ENCODE results near the gene TM9SF4.

TM9SF4 gene

DNA sequence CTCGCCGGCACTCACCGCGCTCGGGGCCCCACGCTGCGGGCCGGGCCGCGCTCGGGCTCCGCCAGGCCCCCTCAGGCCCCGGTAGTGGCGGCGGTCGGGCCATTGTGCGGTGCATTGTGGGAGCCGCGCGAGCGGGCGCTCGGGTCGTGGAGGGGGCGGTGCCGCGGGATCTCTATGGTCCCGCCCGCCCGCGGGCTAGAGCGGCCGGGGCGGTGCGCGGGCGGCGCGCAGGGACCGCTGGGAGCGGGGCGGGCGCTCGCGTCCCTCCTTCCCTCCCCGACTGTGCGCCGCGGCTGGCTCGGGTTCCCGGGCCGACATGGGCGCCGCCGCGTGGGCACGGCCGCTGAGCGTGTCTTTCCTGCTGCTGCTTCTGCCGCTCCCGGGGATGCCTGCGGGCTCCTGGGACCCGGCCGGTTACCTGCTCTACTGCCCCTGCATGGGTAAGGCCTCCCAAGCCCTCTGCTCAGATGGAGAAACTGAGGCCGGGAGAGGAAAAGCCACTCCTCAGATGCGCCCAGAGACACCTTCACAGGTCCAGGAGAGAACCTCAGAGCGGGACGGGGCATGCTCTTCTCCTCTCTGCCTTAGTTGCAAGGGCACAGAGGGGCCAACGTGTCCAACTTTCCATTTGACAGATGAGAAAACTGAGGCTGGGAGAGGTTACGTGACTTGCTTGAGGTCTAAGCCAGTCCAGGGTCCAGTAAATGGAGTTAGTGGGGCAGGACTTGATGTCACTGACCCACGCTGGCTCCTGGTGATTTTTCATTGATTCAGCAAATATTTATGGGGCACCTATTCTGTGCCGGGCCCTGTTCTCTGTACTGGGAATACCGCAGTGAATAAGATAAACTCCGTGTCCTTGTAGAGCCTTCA lies 98.3 kb downstream of the TM9SF4 start, which contains the start of the genes PLAGL2 and POFUT1:
Gene PLAGL2 (minus strand): TSS at position 118 of the 873 bp plus-strand sequence. CDS start 5,565 bp downstream, outside the sequence.
Gene POFUT1 (plus strand): TSS at position 255 of the 873 bp plus-strand sequence. CDS start 62 bp downstream, at position 317.
- no peak for DNase-seq (ENCODE audit: low read depth, low spot score)

DNA sequence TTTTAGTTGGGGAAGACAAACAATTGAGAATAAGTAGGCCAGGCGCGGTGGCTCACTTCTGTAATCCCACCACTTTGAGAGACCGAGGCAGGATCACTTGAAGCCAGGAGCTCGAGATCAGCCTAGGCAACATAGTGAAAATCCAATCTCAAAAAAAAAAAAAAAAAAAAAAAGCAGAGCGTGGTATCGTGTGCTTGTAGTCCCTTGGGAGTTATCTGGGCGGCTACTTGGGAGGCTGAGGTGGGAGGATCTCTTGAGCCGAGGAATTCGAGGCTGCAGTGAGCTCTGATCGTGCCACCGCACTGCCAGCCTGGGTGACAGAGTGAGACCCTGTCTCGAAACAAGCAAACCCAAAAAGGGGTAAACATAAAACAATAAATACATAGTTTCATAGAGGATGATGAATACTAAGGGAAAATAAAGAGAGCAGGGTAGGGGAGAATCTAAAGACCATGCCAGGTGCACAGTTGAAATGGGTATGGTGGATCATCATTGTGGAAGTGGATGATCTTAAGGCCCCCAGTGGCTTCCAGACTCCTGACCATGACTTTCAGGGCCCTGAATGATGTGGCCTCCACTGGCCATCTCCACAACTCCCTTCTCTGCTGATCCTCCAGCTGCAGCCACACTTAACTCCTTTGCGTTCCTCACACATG lies 99.1 kb downstream of the TM9SF4 start:
- no peak for DNase-seq (ENCODE audit: low read depth, low spot score)

DNA sequence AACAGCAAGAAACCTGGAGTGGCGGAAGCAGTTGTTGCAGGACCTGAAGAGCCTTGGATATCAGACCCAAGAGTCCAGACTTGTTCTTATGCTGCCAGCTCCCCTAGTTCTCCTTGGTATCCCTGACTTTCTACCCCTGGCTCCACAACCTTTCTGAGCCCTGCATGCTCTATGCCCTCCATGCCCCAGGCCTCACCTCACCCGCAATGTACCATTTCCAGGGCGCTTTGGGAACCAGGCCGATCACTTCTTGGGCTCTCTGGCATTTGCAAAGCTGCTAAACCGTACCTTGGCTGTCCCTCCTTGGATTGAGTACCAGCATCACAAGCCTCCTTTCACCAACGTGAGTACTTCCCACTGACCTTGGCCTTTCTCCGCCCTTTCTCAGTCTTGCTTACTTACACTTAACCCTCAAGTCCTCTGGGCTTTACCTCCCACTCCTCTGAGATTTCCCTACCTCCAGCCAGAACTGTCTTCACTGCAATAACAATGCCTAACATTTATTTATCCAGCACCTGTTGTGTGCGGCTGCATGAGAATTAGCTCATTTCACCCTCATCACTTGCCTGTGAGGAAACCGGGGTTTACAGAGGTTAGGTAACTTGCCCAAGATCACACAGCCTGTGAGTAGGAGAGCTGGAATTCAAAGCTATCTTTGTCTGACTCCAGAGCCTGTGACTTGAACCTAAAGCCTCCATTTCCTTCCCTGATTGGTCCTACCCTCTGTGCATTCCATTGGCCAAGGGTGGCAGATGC lies 100.5 kb downstream of the TM9SF4 start:
- no peak for DNase-seq (ENCODE audit: low read depth, low spot score)

DNA sequence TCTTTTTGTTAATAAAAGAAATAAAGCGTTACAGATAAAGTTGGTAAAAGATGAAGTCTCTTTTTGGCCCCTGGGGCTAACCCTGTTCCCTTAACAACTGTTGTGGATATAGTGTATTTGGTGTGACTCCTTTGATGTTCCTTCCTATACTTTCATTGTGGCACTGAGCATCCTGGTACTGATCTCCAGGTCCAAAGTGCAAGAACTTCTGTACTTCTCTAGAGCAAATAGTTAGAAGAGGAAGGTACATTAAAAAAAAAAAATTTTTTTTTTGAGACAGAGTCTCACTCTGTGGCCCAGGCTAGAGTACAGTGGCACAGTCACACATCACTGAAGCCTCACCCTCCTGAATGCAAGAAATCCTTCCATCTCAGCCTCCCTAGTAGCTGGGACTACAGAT lies 104.4 kb downstream of the TM9SF4 start:
- no peak for DNase-seq (ENCODE audit: low read depth, low spot score)

DNA sequence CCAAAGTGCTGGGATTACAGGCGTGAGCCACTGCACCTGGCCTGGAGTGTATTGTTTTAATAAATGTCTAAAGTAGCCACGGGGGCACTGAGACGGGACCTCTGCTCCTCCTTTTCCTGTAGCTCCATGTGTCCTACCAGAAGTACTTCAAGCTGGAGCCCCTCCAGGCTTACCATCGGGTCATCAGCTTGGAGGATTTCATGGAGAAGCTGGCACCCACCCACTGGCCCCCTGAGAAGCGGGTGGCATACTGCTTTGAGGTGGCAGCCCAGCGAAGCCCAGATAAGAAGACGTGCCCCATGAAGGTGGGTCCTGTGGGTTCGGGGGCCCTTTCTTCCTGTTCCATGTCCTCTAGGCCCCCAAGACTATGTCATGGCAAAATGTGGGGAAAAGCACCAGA lies 105.6 kb downstream of the TM9SF4 start:
- no peak for DNase-seq (ENCODE audit: low read depth, low spot score)

DNA sequence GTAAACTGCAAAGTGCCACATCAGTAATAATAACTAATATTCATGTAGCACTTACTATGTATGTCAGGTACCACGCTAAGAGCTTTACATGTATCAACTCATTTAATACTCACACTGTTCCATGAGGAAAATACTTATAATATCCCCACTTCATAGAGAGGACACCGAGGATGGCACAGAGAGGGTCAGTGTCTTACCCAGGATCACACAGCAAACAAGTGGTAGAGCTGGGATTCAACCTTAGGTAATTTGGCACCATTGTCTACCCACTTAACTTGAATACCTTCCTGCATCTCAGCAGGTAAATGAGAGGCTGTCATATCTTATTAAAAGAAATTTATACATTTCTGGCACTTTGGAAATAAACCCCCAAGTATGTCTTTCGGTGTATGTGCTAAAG lies 106.2 kb downstream of the TM9SF4 start:
- no peak for DNase-seq (ENCODE audit: low read depth, low spot score)

DNA sequence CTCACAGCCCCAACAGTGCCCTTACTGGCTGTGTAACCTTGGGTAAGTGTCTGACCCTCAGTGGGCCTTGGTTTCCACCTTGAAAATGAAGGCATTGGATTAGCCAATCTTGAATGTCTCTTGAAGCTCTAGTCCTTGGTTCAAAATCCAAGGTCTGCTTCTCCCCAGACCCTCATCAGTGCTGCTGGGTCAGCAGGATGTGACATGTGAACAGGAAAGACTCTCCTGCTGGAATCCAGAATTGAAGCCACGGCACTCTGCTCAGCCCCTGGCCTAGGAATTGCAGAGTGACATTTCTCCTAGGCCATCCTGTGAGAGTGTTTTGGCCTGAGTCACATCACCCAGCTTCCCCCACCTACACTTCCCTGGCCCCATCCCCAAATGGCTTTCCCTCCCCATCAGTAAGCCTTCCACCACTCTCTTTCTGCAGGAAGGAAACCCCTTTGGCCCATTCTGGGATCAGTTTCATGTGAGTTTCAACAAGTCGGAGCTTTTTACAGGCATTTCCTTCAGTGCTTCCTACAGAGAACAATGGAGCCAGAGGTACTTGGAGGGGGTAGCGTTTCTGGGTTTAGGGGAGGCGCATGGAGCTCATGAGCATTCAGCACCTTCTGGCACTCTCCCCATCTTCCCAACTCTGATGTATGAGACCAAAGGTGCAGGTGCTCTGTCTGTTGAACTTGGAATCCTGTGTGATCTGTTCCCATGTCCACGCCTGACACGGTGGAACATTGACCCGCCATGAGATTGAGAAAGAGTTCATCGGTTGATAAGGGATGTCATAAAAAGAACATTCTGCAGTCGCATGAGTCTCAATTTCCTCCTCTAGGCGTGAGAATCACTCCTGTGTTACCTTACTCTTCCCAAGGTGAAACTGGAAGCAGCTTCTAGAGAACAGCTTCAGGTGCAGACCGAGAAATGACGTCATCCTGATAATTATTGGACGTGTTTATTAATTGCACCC lies 106.9 kb downstream of the TM9SF4 start:
- no peak for DNase-seq (ENCODE audit: low read depth, low spot score)

Measured in iPS DF 19.7 (cell line).